Measurements from ENCODE around the gene NBL1. TPM values are rescaled to one million over a fixed set of nuclear protein-coding genes. Genes with fewer than 3 reads are reported as not detected.

NBL1 gene
- total RNA-seq, 1 experiment from 2014 or later = 36.9 TPM

DNA sequence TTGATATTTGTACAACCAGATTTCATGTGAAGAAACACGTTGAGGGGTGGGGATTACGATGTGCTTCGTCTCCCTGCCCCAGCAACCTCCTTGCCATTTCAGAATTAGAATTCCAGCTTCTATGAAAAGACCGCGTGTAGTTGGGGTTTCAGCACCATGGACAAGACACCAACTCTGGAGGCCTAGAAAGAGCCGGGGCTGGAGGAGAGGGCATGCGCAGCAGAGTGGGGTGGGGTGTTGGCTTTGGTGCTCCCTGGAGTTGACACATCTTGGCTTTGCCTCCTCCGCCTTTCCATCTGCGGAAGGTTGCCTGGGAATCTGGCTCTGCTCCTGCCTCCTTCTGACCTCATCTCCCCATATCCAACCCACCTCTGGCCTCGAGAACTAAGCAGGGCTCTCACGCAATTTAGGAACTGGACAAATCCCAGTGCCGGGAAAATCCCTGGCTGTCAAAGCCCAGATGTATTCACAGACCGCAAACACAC is 32.4 kb downstream of the NBL1 start:
- Histone ChIP-seq H3K4me2 (no peak overlapping the region), H3F3A (ENCODE audit: insufficient read depth, low read depth) (no peaks in the 10 kb centered on the region), H2AFZ (no peak overlapping the region), H3K4me3 (no peak overlapping the region), H3K79me2 (ENCODE audit: low read depth) (no peaks in the 10 kb centered on the region), H3K9me3 (ENCODE audit: insufficient read depth, low read depth) (no peaks in the 10 kb centered on the region), H3K4me1 (replicated peaks; ENCODE audit: insufficient read depth) (no peaks in the 10 kb centered on the region), H4K20me1 (ENCODE audit: insufficient read depth) (no peaks in the 10 kb centered on the region), H3K36me3 (ENCODE audit: low read depth) (no peaks in the 10 kb centered on the region), H3K27me3 (ENCODE audit: insufficient read depth, low read depth) (no peaks in the 10 kb centered on the region), H3K27ac (no peak overlapping the region), H3K9me2 (ENCODE audit: insufficient read depth) (no peaks in the 10 kb centered on the region)
- ChIA-PET CTCF (no interaction called here), POLR2A (ENCODE audit: unreplicated experiment) (no interaction called here)
- TF ChIP-seq, protein P1, sequence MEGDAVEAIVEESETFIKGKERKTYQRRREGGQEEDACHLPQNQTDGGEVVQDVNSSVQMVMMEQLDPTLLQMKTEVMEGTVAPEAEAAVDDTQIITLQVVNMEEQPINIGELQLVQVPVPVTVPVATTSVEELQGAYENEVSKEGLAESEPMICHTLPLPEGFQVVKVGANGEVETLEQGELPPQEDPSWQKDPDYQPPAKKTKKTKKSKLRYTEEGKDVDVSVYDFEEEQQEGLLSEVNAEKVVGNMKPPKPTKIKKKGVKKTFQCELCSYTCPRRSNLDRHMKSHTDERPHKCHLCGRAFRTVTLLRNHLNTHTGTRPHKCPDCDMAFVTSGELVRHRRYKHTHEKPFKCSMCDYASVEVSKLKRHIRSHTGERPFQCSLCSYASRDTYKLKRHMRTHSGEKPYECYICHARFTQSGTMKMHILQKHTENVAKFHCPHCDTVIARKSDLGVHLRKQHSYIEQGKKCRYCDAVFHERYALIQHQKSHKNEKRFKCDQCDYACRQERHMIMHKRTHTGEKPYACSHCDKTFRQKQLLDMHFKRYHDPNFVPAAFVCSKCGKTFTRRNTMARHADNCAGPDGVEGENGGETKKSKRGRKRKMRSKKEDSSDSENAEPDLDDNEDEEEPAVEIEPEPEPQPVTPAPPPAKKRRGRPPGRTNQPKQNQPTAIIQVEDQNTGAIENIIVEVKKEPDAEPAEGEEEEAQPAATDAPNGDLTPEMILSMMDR (conservative IDR thresholded peaks at IDR 0.05) = no peak
- TF ChIP-seq EZH2 (IDR thresholded peaks at IDR 0.05; ENCODE audit: low read depth) = no peak
- BruUV-seq (replicated peaks) = no TSS peak
- intact Hi-C loops (cut with micrococcal nuclease; ENCODE audit: unreplicated experiment) = no loop called here
- peak in 1 of 2 experiments; percentile 28 for DNase-seq

DNA sequence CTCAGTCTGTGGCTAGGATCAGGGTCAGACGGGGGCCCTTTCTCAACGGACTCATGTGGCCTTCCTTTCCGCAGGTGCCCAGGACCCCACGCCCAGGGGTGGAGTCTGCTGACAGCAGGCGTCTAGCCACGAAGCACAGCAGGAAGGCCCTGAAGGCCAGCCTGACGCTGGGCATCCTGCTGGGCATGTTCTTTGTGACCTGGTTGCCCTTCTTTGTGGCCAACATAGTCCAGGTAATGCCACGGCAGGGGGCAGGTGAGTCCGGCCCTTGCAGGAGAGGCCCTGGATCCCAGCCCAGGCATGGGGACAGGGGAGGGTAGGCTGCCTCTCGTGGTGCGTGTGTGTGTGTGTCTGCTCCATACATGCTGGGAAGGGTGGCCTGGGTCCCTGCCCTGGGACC is 34.4 kb downstream of the NBL1 start:
- H3F3A ChIP-seq (ENCODE audit: insufficient read depth, low read depth) = no peaks in the 10 kb centered on the region
- no peaks in the 10 kb centered on the region for H4K20me1 ChIP-seq (ENCODE audit: insufficient read depth)
- no peak for TF ChIP-seq EZH2 (IDR thresholded peaks at IDR 0.05; ENCODE audit: low read depth)
- TF ChIP-seq, protein P1 (conservative IDR thresholded peaks at IDR 0.05) = no peak
- H3K9me2 ChIP-seq (ENCODE audit: insufficient read depth) = no peaks in the 10 kb centered on the region
- no peaks in the 10 kb centered on the region for H3K79me2 ChIP-seq (ENCODE audit: low read depth)
- no peak for DNase-seq
- H3K36me3 ChIP-seq (ENCODE audit: low read depth) = no peaks in the 10 kb centered on the region
- no peak overlapping the region for H3K27ac ChIP-seq
- no peak overlapping the region for H2AFZ ChIP-seq
- no peaks in the 10 kb centered on the region for H3K9me3 ChIP-seq (ENCODE audit: insufficient read depth, low read depth)
- H3K4me3 ChIP-seq = no peak overlapping the region
- H3K4me1 ChIP-seq (replicated peaks; ENCODE audit: insufficient read depth) = no peaks in the 10 kb centered on the region
- H3K4me2 ChIP-seq = no peak overlapping the region
- CTCF ChIA-PET = no interaction called here
- no TSS peak for BruUV-seq (replicated peaks)
- POLR2A ChIA-PET (ENCODE audit: unreplicated experiment) = no interaction called here
- no peaks in the 10 kb centered on the region for H3K27me3 ChIP-seq (ENCODE audit: insufficient read depth, low read depth)
- intact Hi-C loops (cut with micrococcal nuclease; ENCODE audit: unreplicated experiment) = no loop called here

DNA sequence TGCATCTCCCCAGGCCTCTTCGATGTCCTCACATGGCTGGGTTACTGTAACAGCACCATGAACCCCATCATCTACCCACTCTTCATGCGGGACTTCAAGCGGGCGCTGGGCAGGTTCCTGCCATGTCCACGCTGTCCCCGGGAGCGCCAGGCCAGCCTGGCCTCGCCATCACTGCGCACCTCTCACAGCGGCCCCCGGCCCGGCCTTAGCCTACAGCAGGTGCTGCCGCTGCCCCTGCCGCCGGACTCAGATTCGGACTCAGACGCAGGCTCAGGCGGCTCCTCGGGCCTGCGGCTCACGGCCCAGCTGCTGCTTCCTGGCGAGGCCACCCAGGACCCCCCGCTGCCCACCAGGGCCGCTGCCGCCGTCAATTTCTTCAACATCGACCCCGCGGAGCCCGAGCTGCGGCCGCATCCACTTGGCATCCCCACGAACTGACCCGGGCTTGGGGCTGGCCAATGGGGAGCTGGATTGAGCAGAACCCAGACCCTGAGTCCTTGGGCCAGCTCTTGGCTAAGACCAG is 34.9 kb downstream of the NBL1 start:
- Histone ChIP-seq H3K27me3 (ENCODE audit: insufficient read depth, low read depth) (no peaks in the 10 kb centered on the region), H2AFZ (no peak overlapping the region), H3K4me1 (replicated peaks; ENCODE audit: insufficient read depth) (no peaks in the 10 kb centered on the region), H3K4me2 (no peak overlapping the region), H3F3A (ENCODE audit: insufficient read depth, low read depth) (no peaks in the 10 kb centered on the region), H3K9me3 (ENCODE audit: insufficient read depth, low read depth) (no peaks in the 10 kb centered on the region), H4K20me1 (ENCODE audit: insufficient read depth) (no peaks in the 10 kb centered on the region), H3K36me3 (ENCODE audit: low read depth) (no peaks in the 10 kb centered on the region), H3K9me2 (ENCODE audit: insufficient read depth) (no peaks in the 10 kb centered on the region), H3K79me2 (ENCODE audit: low read depth) (no peaks in the 10 kb centered on the region), H3K4me3 (no peak overlapping the region), H3K27ac (no peak overlapping the region)
- intact Hi-C loops (cut with micrococcal nuclease; ENCODE audit: unreplicated experiment) = no loop called here
- TF ChIP-seq, protein P1 (conservative IDR thresholded peaks at IDR 0.05) = no peak
- TF ChIP-seq EZH2 (IDR thresholded peaks at IDR 0.05; ENCODE audit: low read depth) = no peak
- CTCF ChIA-PET = no interaction called here
- no TSS peak for BruUV-seq (replicated peaks)
- DNase-seq = no peak
- POLR2A ChIA-PET (ENCODE audit: unreplicated experiment) = no interaction called here

Measured in PC-9 (cell line).